ENCODE data around the gene CSTB. TPM values are rescaled to one million over a fixed set of nuclear protein-coding genes. Genes with fewer than 3 reads are reported as not detected.

Gene CSTB
- total and polyA plus RNA-seq, 2 donors (not counting 1 experiment from before 2014, with no cell fraction given): 14.0 to 28.3 TPM

GRCh38 chr21:43726686-43727518 lies 49.2 kb downstream of the CSTB start:
- Histone ChIP-seq H3K36me3 (replicated peaks in 1 of 2; ENCODE audit: control extremely low read depth in 1 of 2, control insufficient read depth in 1 of 2, extremely low read depth in 1 of 2, insufficient read depth in 2 of 2, low read length in 1 of 2) (peaks cover 0 to 10% of the 10 kb centered on the region in 2 experiments), H3K4me3 (ENCODE audit: control extremely low read depth in 1 of 5, extremely low read depth in 1 of 5, insufficient read depth in 1 of 5, low read depth in 2 of 5, low read length in 4 of 5) (no peak overlapping the region), H3K9ac (ENCODE audit: low read length) (no peak overlapping the region), H3K4me2 (replicated peaks; ENCODE audit: low read depth, low read length, poor library complexity, severe bottlenecking) (peak overlapping the region; percentile 99), H2AFZ (ENCODE audit: insufficient read depth, low read depth, low read length, poor library complexity, severe bottlenecking) (no peak overlapping the region), H3K27me3 (replicated peaks in 1 of 4; ENCODE audit: control extremely low read depth in 1 of 4, control insufficient read depth in 3 of 4, insufficient read depth in 4 of 4, low read length in 3 of 4) (no peaks in the 10 kb centered on the region), H3K79me2 (ENCODE audit: control insufficient read depth, insufficient read depth, low read length) (peaks cover 69% of the 10 kb centered on the region), H3K27ac (ENCODE audit: low read length in 2 of 2) (no peak overlapping the region), H3K4me1 (ENCODE audit: control insufficient read depth in 2 of 2, insufficient read depth in 2 of 2, low read length in 2 of 2) (peaks cover 44 to 57% of the 10 kb centered on the region in 2 donors), H4K20me1 (ENCODE audit: control insufficient read depth, insufficient read depth, low read length, poor library complexity, severe bottlenecking) (peaks cover 67% of the 10 kb centered on the region), H3K9me3 (ENCODE audit: control extremely low read depth in 1 of 3, control insufficient read depth in 2 of 3, insufficient read depth in 1 of 3, low read length in 2 of 3) (no peaks in the 10 kb centered on the region)
- ChIA-PET POLR2A (no interaction called here), CTCF (no interaction called here)
- H3K4me3 Mint-ChIP-seq: peak overlapping the region; percentile 95
- H3K27me3 Mint-ChIP-seq: no peaks in the 10 kb centered on the region
- DNase-seq (peak; percentile 29), ATAC-seq (ENCODE audit: low read depth) (no peak)
- intact Hi-C loops (cut with micrococcal nuclease): loop anchor here (5.0 kb wide), 1 partner anchor 1380 kb away; no protein-coding TSS in a partner anchor
- peaks cover 54% of the 10 kb centered on the region for H3K4me1 Mint-ChIP-seq
- no peak for TF ChIP-seq EZH2 (IDR thresholded peaks at IDR 0.05; ENCODE audit: borderline replicate concordance, insufficient read depth, low read depth, low read length, poor library complexity, severe bottlenecking)
- TF ChIP-seq, protein P1, sequence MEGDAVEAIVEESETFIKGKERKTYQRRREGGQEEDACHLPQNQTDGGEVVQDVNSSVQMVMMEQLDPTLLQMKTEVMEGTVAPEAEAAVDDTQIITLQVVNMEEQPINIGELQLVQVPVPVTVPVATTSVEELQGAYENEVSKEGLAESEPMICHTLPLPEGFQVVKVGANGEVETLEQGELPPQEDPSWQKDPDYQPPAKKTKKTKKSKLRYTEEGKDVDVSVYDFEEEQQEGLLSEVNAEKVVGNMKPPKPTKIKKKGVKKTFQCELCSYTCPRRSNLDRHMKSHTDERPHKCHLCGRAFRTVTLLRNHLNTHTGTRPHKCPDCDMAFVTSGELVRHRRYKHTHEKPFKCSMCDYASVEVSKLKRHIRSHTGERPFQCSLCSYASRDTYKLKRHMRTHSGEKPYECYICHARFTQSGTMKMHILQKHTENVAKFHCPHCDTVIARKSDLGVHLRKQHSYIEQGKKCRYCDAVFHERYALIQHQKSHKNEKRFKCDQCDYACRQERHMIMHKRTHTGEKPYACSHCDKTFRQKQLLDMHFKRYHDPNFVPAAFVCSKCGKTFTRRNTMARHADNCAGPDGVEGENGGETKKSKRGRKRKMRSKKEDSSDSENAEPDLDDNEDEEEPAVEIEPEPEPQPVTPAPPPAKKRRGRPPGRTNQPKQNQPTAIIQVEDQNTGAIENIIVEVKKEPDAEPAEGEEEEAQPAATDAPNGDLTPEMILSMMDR (IDR thresholded peaks at IDR 0.05): no peak
- no peaks in the 10 kb centered on the region for H3K9me3 Mint-ChIP-seq (ENCODE audit: insufficient read depth)
- H3K27ac Mint-ChIP-seq: peak overlapping the region; percentile 82
- 62% methylated on average over 17 of the region's 21 CpGs for WGBS (ENCODE audit: insufficient coverage)

Small RNAs within 50 kb of the gene (small RNA-seq; reads per million reads assigned to genes)
- not detected for gene AP001052.1 (ENCODE audit: insufficient read length, low read depth, low replicate concordance)

Other genes with a start within 250 kb of the CSTB start
- 0.49 and 0.83 TPM in 2 replicates for gene HSF2BP, start 116.8 kb downstream of the CSTB start, total RNA-seq
- gene HSF2BP, start 116.8 kb downstream of the CSTB start, polyA plus RNA-seq: 0.45 and 0.49 TPM in 2 replicates
- 22.4 and 22.7 TPM in 2 replicates for gene RRP1B, start 116.7 kb downstream of the CSTB start, total RNA-seq
- 6.0 and 7.3 TPM in 2 replicates for gene RRP1B, start 116.7 kb downstream of the CSTB start, polyA plus RNA-seq
- 102 and 108 TPM in 2 replicates for gene PDXK, start 57.2 kb downstream of the CSTB start, total RNA-seq
- 30.5 and 31.1 TPM in 2 replicates for gene PDXK, start 57.2 kb downstream of the CSTB start, polyA plus RNA-seq
- 27.8 and 28.6 TPM in 2 replicates for gene RRP1, start 13.3 kb upstream of the CSTB start, total RNA-seq
- 9.6 and 11.7 TPM in 2 replicates for gene RRP1, start 13.3 kb upstream of the CSTB start, polyA plus RNA-seq
- gene AGPAT3, start 88.9 kb upstream of the CSTB start, total RNA-seq: 44.4 and 49.3 TPM in 2 replicates
- gene AGPAT3, start 88.9 kb upstream of the CSTB start, polyA plus RNA-seq: 14.3 and 16.4 TPM in 2 replicates
- 145 and 153 TPM in 2 replicates for gene TRAPPC10, start 236.0 kb upstream of the CSTB start, total RNA-seq
- 61.7 and 76.9 TPM in 2 replicates for gene TRAPPC10, start 236.0 kb upstream of the CSTB start, polyA plus RNA-seq

Data from B cell (primary cell).